HepG2 (cell line): ENCODE data around the gene NKAIN2. TPM values are rescaled to one million over a fixed set of nuclear protein-coding genes. Genes with fewer than 3 reads are reported as not detected.

Experiments used
- ATAC-seq: fragments of 200-7000 bp; cut with Tn5 transposase; 3 replicates; pipeline ENCODE4 v1.9.1; 2020; ENCODE audit warnings: mild to moderate bottlenecking, moderate library complexity
- BruUV-seq: library from RNA; stranded (reverse); fragments of 400-500 nt; replicated peaks from 2 replicates; lab custom pipeline; 2021; lab: Mats Ljungman, UMichigan
- CTCF ChIA-PET: fragments of 300-600 bp; formaldehyde crosslinking; extraction: SDS; loops from one replicate; lab custom pipeline; 2021; ENCODE audit warnings: low total read pairs, inconsistent platforms, low intra/inter-chr PET ratio; lab: Yijun Ruan, JAX
- POLR2A ChIA-PET: fragments of 350-600 bp; sonication (Branson Sonifier 250); formaldehyde crosslinking; loops from one replicate; lab custom pipeline; 2020; ENCODE audit warnings: antibody characterized with exemption, inconsistent platforms; lab: Yijun Ruan, JAX
- DNase-seq: peaks from one replicate; pipeline ENCODE4 v3.0.0-alpha.2; 2015; ENCODE audit warnings: low spot score
- FAIRE-seq: peaks from 3 replicates; lab custom pipeline; 2011; peaks lifted over from hg19 to GRCh38; lab: Jason Lieb, UNC
- H2AFZ ChIP-seq: one replicate; pipeline ENCODE4 v1.6.1; 2011; ENCODE audit warnings: low read length, inconsistent platforms
- H3K27ac ChIP-seq: fragments of 300-600 bp; 3 replicates; pipeline ENCODE4 v1.8.0; 2011; ENCODE audit warnings: mixed run types, mild to moderate bottlenecking, mixed read lengths, low read length, inconsistent platforms; ENCODE audit not compliant: insufficient read depth; ENCODE audit errors: extremely low read length
- H3K27me3 ChIP-seq, 2 experiments: fragments of 200-600 bp in 1 of 2; 2 replicates in 1 of 2; 3 replicates in 1 of 2; pipeline versions ENCODE4 v1.6.0 to v1.8.0; 2011; ENCODE audit warnings: low read length in 2 of 2, mild to moderate bottlenecking in 2 of 2, moderate library complexity in 2 of 2, inconsistent platforms in 1 of 2; ENCODE audit not compliant: insufficient read depth in 2 of 2, control insufficient read depth in 1 of 2
- H3K36me3 ChIP-seq, 2 experiments: fragments of 200-600 bp in 1 of 2; replicated peaks in 1 of 2; 2 replicates in 1 of 2; 3 replicates in 1 of 2; pipeline versions ENCODE4 v1.5.1 to v1.8.0; 2011; ENCODE audit warnings: low read length in 2 of 2, inconsistent platforms in 1 of 2; ENCODE audit not compliant: insufficient read depth in 2 of 2, control insufficient read depth in 1 of 2
- H3K4me1 ChIP-seq: 2 replicates; pipeline ENCODE4 v1.5.1; 2012; ENCODE audit warnings: low read length, inconsistent platforms; ENCODE audit not compliant: insufficient read depth
- H3K4me2 ChIP-seq: 2 replicates; pipeline ENCODE4 v1.6.0; 2011; ENCODE audit warnings: low read depth, low read length, inconsistent platforms
- H3K4me3 ChIP-seq, 3 experiments: fragments of 200-600 bp in 1 of 3; sonication (generic), shearing (Covaris generic) in 1 of 3; replicated peaks in 1 of 3; 2 replicates each; pipeline ENCODE4 v1.5.1; 2011 to 2016; ENCODE audit warnings: low read length in 3 of 3, inconsistent platforms in 2 of 3, low read depth in 2 of 3, mild to moderate bottlenecking in 2 of 3, control low read depth in 1 of 3, mixed read lengths in 1 of 3; ENCODE audit not compliant: insufficient read depth in 1 of 3
- H3K79me2 ChIP-seq: one replicate; pipeline ENCODE4 v1.6.1; 2011; ENCODE audit warnings: low read length, inconsistent platforms; ENCODE audit not compliant: insufficient read depth
- H3K9ac ChIP-seq: 2 replicates; pipeline ENCODE4 v1.6.0; 2011; ENCODE audit warnings: mild to moderate bottlenecking, low read depth, low read length, inconsistent platforms; ENCODE audit not compliant: insufficient read depth
- H3K9me3 ChIP-seq: 2 replicates; pipeline ENCODE4 v1.5.1; 2012; ENCODE audit warnings: mild to moderate bottlenecking, low read length
- H4K20me1 ChIP-seq: 2 replicates; pipeline ENCODE4 v1.6.0; 2011; ENCODE audit warnings: inconsistent platforms, mild to moderate bottlenecking, low read length, moderate library complexity; ENCODE audit not compliant: insufficient read depth
- FOXA3 ChIP-seq: IDR thresholded peaks from 2 replicates; pipeline ENCODE4 v1.6.1; 2016; ENCODE audit warnings: missing genetic modification reagents, missing compliant biosample characterization
- FUBP1 ChIP-seq: sonication (generic); formaldehyde crosslinking; IDR thresholded peaks from 2 replicates; pipeline ENCODE4 v1.5.1; 2020; ENCODE audit warnings: missing genetic modification reagents, mild to moderate bottlenecking, borderline replicate concordance
- HBP1 ChIP-seq: IDR thresholded peaks from 2 replicates; pipeline ENCODE4 v1.6.1; 2016; ENCODE audit warnings: low read depth, control low read depth
- HDAC1 ChIP-seq: sonication (generic); formaldehyde crosslinking; IDR thresholded peaks from 2 replicates; pipeline ENCODE4 v1.5.1; 2020; ENCODE audit warnings: mild to moderate bottlenecking, missing genetic modification reagents
- HOMEZ ChIP-seq: IDR thresholded peaks from 2 replicates; pipeline ENCODE4 v1.6.1; 2016; ENCODE audit warnings: low read depth
- KLF6 ChIP-seq: IDR thresholded peaks from 2 replicates; pipeline ENCODE4 v1.8.0; 2016; ENCODE audit warnings: missing biosample characterization, missing genetic modification reagents
- MAZ ChIP-seq, 2 experiments: sonication (generic) in 1 of 2; formaldehyde crosslinking in 1 of 2; IDR thresholded peaks; 2 replicates each; pipeline versions ENCODE4 v1.5.0 to v1.6.1; 2012 to 2020; ENCODE audit warnings: low read depth in 2 of 2, mild to moderate bottlenecking in 2 of 2, borderline replicate concordance in 1 of 2, improper control_type of control experiment in 1 of 2, low read length in 1 of 2, missing genetic modification reagents in 1 of 2, moderate library complexity in 1 of 2
- PLRG1 ChIP-seq: fragments of 450-650 bp; conservative IDR thresholded peaks from 2 replicates; pipeline ENCODE4 v1.6.1; 2016
- USF2 ChIP-seq, 2 experiments: sonication (generic) in 1 of 2; formaldehyde crosslinking in 1 of 2; IDR thresholded peaks; 2 replicates each; pipeline versions ENCODE4 v1.5.1 to v1.6.1; 2011 to 2020; ENCODE audit warnings: borderline replicate concordance in 1 of 2, low read depth in 1 of 2, low read length in 1 of 2, mild to moderate bottlenecking in 1 of 2, missing genetic modification reagents in 1 of 2, moderate library complexity in 1 of 2
- ZFP90 ChIP-seq: sonication (generic); formaldehyde crosslinking; IDR thresholded peaks from 2 replicates; pipeline ENCODE4 v1.8.0; 2022; ENCODE audit warnings: missing genetic modification reagents, mild to moderate bottlenecking, inconsistent platforms, borderline replicate concordance
- ZNF256 ChIP-seq: sonication (generic); formaldehyde crosslinking; conservative IDR thresholded peaks from 2 replicates; pipeline ENCODE4 v1.4.0; 2020; ENCODE audit warnings: missing genetic modification reagents
- ZNF644 ChIP-seq: IDR thresholded peaks from 2 replicates; pipeline ENCODE4 v1.6.1; 2016; ENCODE audit warnings: low read depth
- ZNF772 ChIP-seq: sonication (generic); formaldehyde crosslinking; IDR thresholded peaks from 2 replicates; pipeline ENCODE4 v1.5.0; 2020; ENCODE audit warnings: mild to moderate bottlenecking, missing genetic modification reagents
- ZNF850 ChIP-seq: sonication (generic); formaldehyde crosslinking; conservative IDR thresholded peaks from 2 replicates; pipeline ENCODE4 v1.9.0; 2021; ENCODE audit warnings: mild to moderate bottlenecking, missing genetic modification reagents
- WGBS: methylation state at CpG from one replicate; pipeline ENCODE4 v1.1.6; 2017; ENCODE audit warnings: low lambda C conversion rate; 5-methylcytosine and 5-hydroxymethylcytosine counted together
- in situ Hi-C: cut with HindIII; loops from 2 replicates; pipeline ENCODE4 v1.10.0; 2017; ENCODE audit warnings: low pct_unique_long_range_greater_than_20kb; ENCODE audit not compliant: extremely low pct_ligation_motif_present
- intact Hi-C: fragments of 100-400 bp; cut with micrococcal nuclease; formaldehyde crosslinking; loops from one replicate; pipeline ENCODE4 v1.10.0; 2022; ENCODE audit not compliant: unreplicated experiment
- polyA plus RNA-seq, 8 experiments: library from polyadenylated mRNA; depleted of rRNA in 3 of 8; stranded (reverse) in 7 of 8; unstranded in 1 of 8; fragments of >200 nt; fragmentation: Illumina TruSeq in 4 of 8; extraction: Trizol in 4 of 8; gene quantifications; 2 replicates each; pipeline versions ENCODE4 v1.2.1 to v1.2.3, GENCODE V29; 2011 to 2016; ENCODE audit warnings: low read depth in 4 of 8, missing spikeins in 1 of 8, mixed read lengths in 1 of 8; ENCODE audit not compliant: insufficient read depth in 1 of 8
- total RNA-seq, 5 experiments: library from RNA; depleted of rRNA; stranded (reverse); fragments of >200 nt; fragmentation: Illumina TruSeq; extraction: Trizol; gene quantifications; 2 replicates each; pipeline ENCODE4 v1.2.3, GENCODE V29; 2016; ENCODE audit warnings: low read depth in 1 of 5

Gene NKAIN2
- total and polyA plus RNA-seq, 2 of the 13 experiments (the other 11 are each of a cell fraction or from before 2014, with no cell fraction given), result not detected

- in situ Hi-C loops (no loop called here), intact Hi-C loops (no loop called here)
- H2AFZ ChIP-seq, result no peak overlapping the region
- BruUV-seq, result no TSS peak
- no peak overlapping the region for H3K27ac ChIP-seq
- TF ChIP-seq ZNF772 (CRISPR knock-in tag) (no peak), HDAC1 (no peak), ZNF256 (CRISPR knock-in tag) (no peak), ZNF850 (CRISPR knock-in tag) (no peak), HBP1 (CRISPR knock-in tag) (no peak), KLF6 (CRISPR knock-in tag) (no peak), ZFP90 (CRISPR knock-in tag) (no peak), PLRG1 (no peak), ZNF644 (no peak), FOXA3 (CRISPR knock-in tag) (no peak), FUBP1 (no peak), USF2 (IDR thresholded peaks at IDR 0.05; ENCODE audit: low read depth, low read length) (no peak), USF2 (CRISPR knock-in tag; IDR thresholded peaks at IDR 0.05; ENCODE audit: borderline replicate concordance) (no peak), MAZ (IDR thresholded peaks at IDR 0.05; ENCODE audit: borderline replicate concordance, low read depth, low read length) (no peak), MAZ (CRISPR knock-in tag; IDR thresholded peaks at IDR 0.05; ENCODE audit: low read depth) (no peak), HOMEZ (no peak)
- ChIA-PET CTCF (no interaction called here), POLR2A (no interaction called here)
- ATAC-seq (no peak), FAIRE-seq (no peak), DNase-seq (no peak)
- no peaks in the 10 kb centered on the region for H3K36me3 ChIP-seq
- no peaks in the 10 kb centered on the region for H3K9me3 ChIP-seq
- H3K4me3 ChIP-seq, result no peak overlapping the region
- no peaks in the 10 kb centered on the region for H4K20me1 ChIP-seq
- H3K4me2 ChIP-seq, result no peak overlapping the region
- H3K9ac ChIP-seq, result no peak overlapping the region
- H3K27me3 ChIP-seq, result no peaks in the 10 kb centered on the region
- no peaks in the 10 kb centered on the region for H3K79me2 ChIP-seq
- WGBS, result 0% methylated on average over 1 of the region's 1 CpG
- H3K4me1 ChIP-seq, result no peaks in the 10 kb centered on the region
These were observed 796.0 kb downstream of the NKAIN2 start for GRCh38 chr6:124599656-124600055.
